Naive thymus-derived CD4-positive, alpha-beta T cell (primary cell): ENCODE measurements around the gene LCP1. TPM values are rescaled to one million over a fixed set of nuclear protein-coding genes. Genes with fewer than 3 reads are reported as not detected.

Experiments
- ATAC-seq: fragments of 150-1000 bp; cut with Tn5 transposase; 2 replicates; pipeline ENCODE4 v1.10.0; 2021; ENCODE audit warnings: mild to moderate bottlenecking, moderate library complexity
- CTCF ChIA-PET: fragments of 350-600 bp; sonication (Branson Sonifier 250); formaldehyde crosslinking; loops from one replicate; lab custom pipeline; 2021; ENCODE audit warnings: antibody characterized with exemption; lab: Charles Lee
- POLR2A ChIA-PET: fragments of 350-600 bp; sonication (Branson Sonifier 250); formaldehyde crosslinking; loops from one replicate; lab custom pipeline; 2021; ENCODE audit warnings: antibody characterized with exemption, inconsistent platforms; lab: Charles Lee
- DNase-seq, 9 donors: peaks; one replicate each; pipeline versions ENCODE4 v3.0.0 to v3.0.0-alpha.2; 2020 to 2022; ENCODE audit warnings: mixed read lengths in 1 of 9
- H3K27ac ChIP-seq: one replicate; pipeline ENCODE4 v1.7.0; 2013; ENCODE audit warnings: mild to moderate bottlenecking, low read depth, low read length, moderate library complexity
- H3K27me3 ChIP-seq, 2 donors: one replicate each; pipeline ENCODE4 v1.7.0; 2013; ENCODE audit warnings: low read length in 2 of 2, mild to moderate bottlenecking in 2 of 2, moderate library complexity in 2 of 2; ENCODE audit not compliant: control insufficient read depth in 2 of 2, insufficient read depth in 2 of 2
- H3K36me3 ChIP-seq, 3 experiments: 1 replicate in 2 of 3; 2 replicates in 1 of 3; pipeline ENCODE4 v1.7.0; 2013; ENCODE audit warnings: low read length in 3 of 3, mild to moderate bottlenecking in 3 of 3, moderate library complexity in 1 of 3; ENCODE audit not compliant: insufficient read depth in 3 of 3, control insufficient read depth in 2 of 3
- H3K4me1 ChIP-seq, 2 donors: one replicate each; pipeline ENCODE4 v1.7.0; 2013; ENCODE audit warnings: low read length in 2 of 2, mild to moderate bottlenecking in 2 of 2, moderate library complexity in 1 of 2; ENCODE audit not compliant: control insufficient read depth in 2 of 2, insufficient read depth in 2 of 2
- H3K4me3 ChIP-seq: 2 replicates; pipeline ENCODE4 v1.7.0; 2013; ENCODE audit warnings: mild to moderate bottlenecking, low read length
- H3K9me3 ChIP-seq, 3 experiments: 1 replicate in 2 of 3; 2 replicates in 1 of 3; pipeline ENCODE4 v1.7.0; 2013; ENCODE audit warnings: low read length in 3 of 3; ENCODE audit not compliant: control insufficient read depth in 2 of 3
- H3K27ac Mint-ChIP-seq, 9 donors: one replicate each; pipeline ENCODE4 v1.8.0; 2020 to 2022; ENCODE audit warnings: mixed read lengths in 9 of 9, mild to moderate bottlenecking in 8 of 9, moderate library complexity in 5 of 9, inconsistent platforms in 2 of 9
- H3K27me3 Mint-ChIP-seq, 5 donors: one replicate each; pipeline ENCODE4 v1.8.0; 2021 to 2022; ENCODE audit warnings: mixed read lengths in 5 of 5, mild to moderate bottlenecking in 1 of 5
- H3K36me3 Mint-ChIP-seq, 5 donors: one replicate each; pipeline ENCODE4 v1.8.0; 2020 to 2022; ENCODE audit warnings: mixed read lengths in 5 of 5, mild to moderate bottlenecking in 3 of 5, inconsistent platforms in 1 of 5
- H3K4me1 Mint-ChIP-seq, 7 donors: one replicate each; pipeline ENCODE4 v1.8.0; 2020 to 2022; ENCODE audit warnings: mixed read lengths in 7 of 7, mild to moderate bottlenecking in 3 of 7, inconsistent platforms in 1 of 7
- H3K4me3 Mint-ChIP-seq, 10 donors: one replicate each; pipeline ENCODE4 v1.8.0; 2020 to 2022; ENCODE audit warnings: mild to moderate bottlenecking in 10 of 10, mixed read lengths in 10 of 10, moderate library complexity in 6 of 10, inconsistent platforms in 2 of 10
- H3K9me3 Mint-ChIP-seq, 11 donors: one replicate each; pipeline ENCODE4 v1.8.0; 2020 to 2022; ENCODE audit warnings: mixed read lengths in 11 of 11, mild to moderate bottlenecking in 4 of 11, inconsistent platforms in 1 of 11, moderate library complexity in 1 of 11
- intact Hi-C, 2 donors: fragments of 100-400 bp; cut with micrococcal nuclease; formaldehyde crosslinking; loops; one replicate each; pipeline ENCODE4 v1.15.1; 2023
- polyA plus RNA-seq, 2 donors: library from polyadenylated mRNA; unstranded; fragments of 300-500 nt; fragmentation: Illumina TruSeq; gene quantifications; one replicate each; pipeline ENCODE4 v1.2.3, GENCODE V29; 2021
- total RNA-seq, 6 experiments: library from RNA in 5 of 6; stranded (reverse) in 5 of 6; gene quantifications; 1 replicate in 5 of 6; 2 replicates in 1 of 6; pipeline ENCODE4 v1.2.3 and lab custom pipeline; 2021 to 2026

Gene LCP1
- total and polyA plus RNA-seq, 7 experiments from 2014 or later = 293 to 989 (median 685) TPM

DNA sequence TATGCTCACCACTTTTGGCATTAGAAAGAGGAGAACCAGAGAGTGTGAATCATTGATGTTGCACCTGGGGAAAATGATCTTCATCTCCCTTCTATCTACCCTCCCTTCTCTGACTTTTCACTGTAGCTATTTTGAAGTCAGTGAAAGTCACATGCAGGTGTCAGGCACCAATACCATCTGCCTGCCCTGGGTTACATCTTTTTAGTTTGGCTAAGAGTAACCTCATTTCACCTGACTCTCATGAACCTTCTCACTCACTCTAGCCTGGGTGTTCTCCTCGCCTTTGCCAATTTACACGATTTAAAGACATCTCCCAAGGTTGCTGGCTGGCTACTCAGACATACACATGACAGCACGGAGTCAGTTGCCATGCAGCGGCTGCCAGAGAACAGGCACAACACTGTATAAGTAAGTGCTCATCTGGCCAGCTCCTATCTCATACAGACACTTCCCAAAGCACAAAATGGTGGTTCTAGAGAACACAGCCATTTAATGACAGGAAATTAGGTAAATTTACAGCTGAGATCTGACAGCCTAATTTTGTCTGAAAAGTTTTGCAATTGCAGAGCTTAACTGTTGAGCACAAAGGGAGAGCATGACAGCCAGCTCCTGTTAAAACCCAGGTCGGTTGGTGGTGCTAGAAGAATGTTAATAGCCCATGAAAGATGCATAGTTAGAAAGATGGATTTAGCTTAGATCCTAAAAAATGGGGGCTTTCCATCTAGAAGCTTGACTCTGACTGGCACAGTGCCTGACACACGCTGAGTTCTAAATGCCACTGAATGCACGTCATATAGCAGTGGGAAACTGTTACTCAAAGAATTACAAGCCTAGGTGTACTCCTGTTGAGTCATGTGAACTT lies 32.5 kb downstream of the LCP1 start:
- Mint-ChIP-seq H3K4me1 (peaks cover 17 to 55% (median 37%) of the 10 kb centered on the region in 7 donors), H3K36me3 (peaks cover 32 to 73% (median 53%) of the 10 kb centered on the region in 5 donors), H3K9me3 (no peaks in the 10 kb centered on the region), H3K27ac (peak overlapping the region; percentile 62 to 96 (median 85)), H3K4me3 (no peak overlapping the region), H3K27me3 (no peaks in the 10 kb centered on the region)
- no peak for DNase-seq
- intact Hi-C loops = loop anchor here in 1 of 2 donors (2.0 kb wide), 1 partner anchor 21 kb away; no protein-coding TSS in a partner anchor
- H3K4me3 ChIP-seq = no peak overlapping the region
- no peaks in the 10 kb centered on the region for H3K9me3 ChIP-seq
- no peaks in the 10 kb centered on the region for H3K4me1 ChIP-seq
- CTCF ChIA-PET = interaction anchor here (0.6 to 2.6 kb wide), 7 partner anchors 10 to 172 kb away, joined by 3 to 12 read pairs (median 3); no protein-coding TSS in a partner anchor
- H3K27me3 ChIP-seq = no peaks in the 10 kb centered on the region
- peak overlapping the region; percentile 48 for H3K27ac ChIP-seq
- POLR2A ChIA-PET = interaction anchor here (0.6 to 2.6 kb wide), 6 partner anchors 9 to 186 kb away, joined by 3 to 8 read pairs (median 4); no protein-coding TSS in a partner anchor
- H3K36me3 ChIP-seq = peaks cover 53 to 87% (median 77%) of the 10 kb centered on the region in 3 experiments
- no peak for ATAC-seq

GRCh38 chr13:46146898-46147297 lies 35.1 kb downstream of the LCP1 start:
- ATAC-seq (no peak), DNase-seq (no peak)
- no peak overlapping the region for H3K4me3 Mint-ChIP-seq
- H3K27ac Mint-ChIP-seq = peak overlapping the region; percentile 2 to 77 (median 51)
- no peak overlapping the region for H3K4me3 ChIP-seq
- H3K4me1 ChIP-seq = no peaks in the 10 kb centered on the region
- POLR2A ChIA-PET = no interaction called here
- H3K9me3 ChIP-seq = no peaks in the 10 kb centered on the region
- H3K9me3 Mint-ChIP-seq = no peaks in the 10 kb centered on the region
- intact Hi-C loops = loop anchor here in 1 of 2 donors (1.0 to 2.0 kb wide), 5 partner anchors 9 to 174 kb away; no protein-coding TSS in a partner anchor
- H3K27me3 ChIP-seq = no peaks in the 10 kb centered on the region
- no peak overlapping the region for H3K27ac ChIP-seq
- H3K36me3 ChIP-seq = peaks cover 50 to 83% (median 76%) of the 10 kb centered on the region in 3 experiments
- CTCF ChIA-PET = no interaction called here
- peaks cover 22 to 65% (median 45%) of the 10 kb centered on the region in 5 donors for H3K36me3 Mint-ChIP-seq
- peaks cover 12 to 47% (median 27%) of the 10 kb centered on the region in 7 donors for H3K4me1 Mint-ChIP-seq
- H3K27me3 Mint-ChIP-seq = no peaks in the 10 kb centered on the region

GRCh38 chr13:46145950-46146349 lies 36.0 kb downstream of the LCP1 start:
- peaks cover 22 to 66% (median 41%) of the 10 kb centered on the region in 5 donors for H3K36me3 Mint-ChIP-seq
- Histone ChIP-seq H3K27me3 (no peaks in the 10 kb centered on the region), H3K4me1 (no peaks in the 10 kb centered on the region), H3K4me3 (no peak overlapping the region), H3K9me3 (no peaks in the 10 kb centered on the region), H3K36me3 (peaks cover 45 to 83% (median 76%) of the 10 kb centered on the region in 3 experiments), H3K27ac (no peak overlapping the region)
- peaks cover 12 to 39% (median 26%) of the 10 kb centered on the region in 7 donors for H3K4me1 Mint-ChIP-seq
- H3K4me3 Mint-ChIP-seq = no peak overlapping the region
- ChIA-PET POLR2A (interaction anchor here (0.7 to 1.0 kb wide), 2 partner anchors 15 to 78 kb away, joined by 3 read pairs; no protein-coding TSS in a partner anchor), CTCF (interaction anchor here (0.6 to 5.1 kb wide), 2 partner anchors 14 to 89 kb away, joined by 3 to 22 read pairs; no protein-coding TSS in a partner anchor)
- ATAC-seq (no peak), DNase-seq (no peak)
- H3K27me3 Mint-ChIP-seq = no peaks in the 10 kb centered on the region
- peak overlapping the region in 2 of 9 donors; percentile 17 to 32 for H3K27ac Mint-ChIP-seq
- intact Hi-C loops = loop anchor here in 1 of 2 donors (2.0 kb wide), 2 partner anchors 13 to 15 kb away; no protein-coding TSS in a partner anchor
- no peaks in the 10 kb centered on the region for H3K9me3 Mint-ChIP-seq

DNA sequence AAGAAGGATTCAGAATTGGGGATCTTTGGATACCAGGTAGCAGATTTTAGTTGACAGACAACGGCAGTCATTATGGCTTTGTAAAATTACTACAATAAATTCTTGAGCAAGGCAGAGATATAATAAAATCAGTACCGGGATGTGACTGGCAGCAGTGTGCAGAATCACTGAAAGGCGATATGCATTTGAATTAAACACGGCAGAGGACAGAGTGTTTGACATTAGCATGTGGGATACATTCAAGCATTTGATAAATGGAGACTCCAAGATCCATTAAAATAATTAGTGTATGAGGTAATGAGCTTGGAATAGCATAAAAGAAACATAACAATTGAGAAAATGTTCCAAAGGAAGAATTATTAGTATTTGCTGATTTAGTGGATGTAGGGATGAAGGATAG lies 36.8 kb downstream of the LCP1 start:
- no peak for ATAC-seq
- Mint-ChIP-seq H3K36me3 (peaks cover 14 to 62% (median 38%) of the 10 kb centered on the region in 5 donors), H3K27ac (peak overlapping the region in 7 of 9 donors; percentile 42 to 94 (median 74)), H3K4me3 (no peak overlapping the region), H3K9me3 (no peaks in the 10 kb centered on the region), H3K4me1 (peaks cover 8 to 36% (median 21%) of the 10 kb centered on the region in 7 donors), H3K27me3 (no peaks in the 10 kb centered on the region)
- H3K4me3 ChIP-seq = no peak overlapping the region
- H3K4me1 ChIP-seq = no peaks in the 10 kb centered on the region
- H3K27ac ChIP-seq = no peak overlapping the region
- H3K9me3 ChIP-seq = no peaks in the 10 kb centered on the region
- CTCF ChIA-PET = interaction anchor here (0.6 to 5.1 kb wide), 4 partner anchors 15 to 146 kb away, joined by 3 to 22 read pairs (median 4); no protein-coding TSS in a partner anchor
- POLR2A ChIA-PET = interaction anchor here (1.0 to 1.4 kb wide), 2 partner anchors 19 to 79 kb away, joined by 3 to 4 read pairs; no protein-coding TSS in a partner anchor
- peaks cover 44 to 82% (median 75%) of the 10 kb centered on the region in 3 experiments for H3K36me3 ChIP-seq
- H3K27me3 ChIP-seq = no peaks in the 10 kb centered on the region
- intact Hi-C loops = no loop called here
- DNase-seq = no peak

- peaks cover 43 to 86% (median 81%) of the 10 kb centered on the region in 3 experiments for H3K36me3 ChIP-seq
- no peak overlapping the region for H3K4me3 ChIP-seq
- H3K9me3 ChIP-seq = no peaks in the 10 kb centered on the region
- Mint-ChIP-seq H3K4me1 (peaks cover 2 to 26% (median 14%) of the 10 kb centered on the region in 7 donors), H3K27me3 (no peaks in the 10 kb centered on the region), H3K4me3 (no peak overlapping the region), H3K27ac (peak overlapping the region; percentile 39 to 94 (median 69)), H3K9me3 (no peaks in the 10 kb centered on the region), H3K36me3 (peaks cover 10 to 60% (median 36%) of the 10 kb centered on the region in 5 donors)
- no peaks in the 10 kb centered on the region for H3K4me1 ChIP-seq
- POLR2A ChIA-PET = interaction anchor here (0.7 kb wide), 1 partner anchor 25 kb away, joined by 3 read pairs; no protein-coding TSS in a partner anchor
- H3K27me3 ChIP-seq = no peaks in the 10 kb centered on the region
- ATAC-seq (no peak), DNase-seq (no peak)
- no peak overlapping the region for H3K27ac ChIP-seq
- CTCF ChIA-PET = interaction anchor here (1.8 to 5.1 kb wide), 2 partner anchors 16 to 179 kb away, joined by 6 to 22 read pairs; no protein-coding TSS in a partner anchor
- intact Hi-C loops = no loop called here
Observed at GRCh38 chr13:46143184-46143701, 38.7 kb downstream of the LCP1 start.

- H3K36me3 Mint-ChIP-seq = peaks cover 10 to 60% (median 38%) of the 10 kb centered on the region in 5 donors
- POLR2A ChIA-PET = no interaction called here
Observed at GRCh38 chr13:46142776-46143175, 39.2 kb downstream of the LCP1 start.

More at GRCh38 chr13:46142776-46143175, 39.2 kb downstream of the LCP1 start:
- intact Hi-C loops = no loop called here
- Histone ChIP-seq H3K27ac (no peak overlapping the region), H3K4me1 (no peaks in the 10 kb centered on the region), H3K27me3 (no peaks in the 10 kb centered on the region), H3K36me3 (peaks cover 40 to 86% (median 84%) of the 10 kb centered on the region in 3 experiments), H3K9me3 (no peaks in the 10 kb centered on the region), H3K4me3 (no peak overlapping the region)
- DNase-seq (no peak), ATAC-seq (no peak)
- H3K4me1 Mint-ChIP-seq = peaks cover 4 to 30% (median 15%) of the 10 kb centered on the region in 7 donors
- H3K27me3 Mint-ChIP-seq = no peaks in the 10 kb centered on the region
- no peaks in the 10 kb centered on the region for H3K9me3 Mint-ChIP-seq
- H3K4me3 Mint-ChIP-seq = no peak overlapping the region
- peak overlapping the region in 6 of 9 donors; percentile 12 to 94 (median 68) for H3K27ac Mint-ChIP-seq
- CTCF ChIA-PET = interaction anchor here (1.8 to 5.1 kb wide), 2 partner anchors 17 to 179 kb away, joined by 6 to 22 read pairs; no protein-coding TSS in a partner anchor
